ENCODE measurements around the gene ZNF217.
"Not testable (repeated sequence)": the region's sequence is repeated elsewhere in the genome, so short reads cannot be mapped to it uniquely, and the experiment has no call there.

The ZNF217 gene

DNA sequence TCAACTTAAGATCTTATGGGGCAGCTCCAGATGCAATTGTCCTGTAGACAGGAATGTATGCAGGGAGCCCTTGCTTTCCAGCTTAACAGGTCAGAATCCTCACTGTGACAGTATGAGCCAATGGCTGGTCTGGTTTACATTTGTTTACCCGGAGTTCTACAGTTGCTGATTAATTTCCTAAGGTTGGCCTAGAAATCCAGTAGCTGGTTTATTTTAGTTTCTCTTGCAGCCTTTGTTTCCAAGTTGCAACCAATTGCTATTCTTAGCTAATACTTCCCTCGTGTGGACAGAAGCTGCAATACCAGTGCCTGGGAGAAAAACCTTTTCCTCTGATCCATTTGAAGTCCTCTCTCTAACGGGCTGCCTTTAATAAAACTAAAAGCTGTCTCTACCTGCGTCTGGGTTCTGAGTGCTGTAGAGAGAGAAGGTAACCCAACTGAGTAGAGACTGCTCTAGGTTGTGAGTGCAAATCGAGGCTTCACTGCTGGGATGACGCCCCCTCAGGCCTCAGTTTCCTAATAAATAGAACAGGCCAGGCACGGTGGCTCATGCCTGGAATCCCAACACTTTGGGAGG is 45.9 kb downstream of the ZNF217 start:
- DNase-seq (ENCODE audit: extremely low spot score, insufficient read length, low read depth) (peak; percentile 17), FAIRE-seq (peak; percentile 39)

GRCh38 chr20:53539516-53539915 is 54.1 kb downstream of the ZNF217 start:
- no peak for DNase-seq (ENCODE audit: extremely low spot score, insufficient read length, low read depth)
- FAIRE-seq: no peak

GRCh38 chr20:53536382-53536781 is 57.3 kb downstream of the ZNF217 start:
- FAIRE-seq; DNase-seq (ENCODE audit: extremely low spot score, insufficient read length, low read depth): not testable (repeated sequence)

DNA sequence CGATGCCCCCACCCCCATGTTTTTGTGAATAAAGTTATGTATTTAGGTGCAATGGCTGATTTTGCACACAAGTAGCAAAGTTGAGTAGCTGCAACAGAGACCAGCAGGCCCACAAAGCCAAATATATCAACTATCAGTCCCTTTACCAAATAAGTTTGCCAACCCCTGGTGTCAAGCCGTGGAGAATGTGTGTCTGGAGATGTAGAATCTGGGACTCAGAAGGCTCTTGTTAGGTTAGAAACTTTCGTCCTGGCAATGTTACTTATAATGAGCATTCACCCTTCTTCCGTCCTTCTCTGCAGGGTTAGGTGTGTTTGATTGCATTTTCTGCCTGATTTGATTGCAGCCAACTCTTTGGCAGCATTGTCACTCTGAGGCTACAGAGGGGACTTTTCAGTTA is 57.8 kb downstream of the ZNF217 start:
- DNase-seq (ENCODE audit: extremely low spot score, insufficient read length, low read depth) (no peak), FAIRE-seq (no peak)

DNA sequence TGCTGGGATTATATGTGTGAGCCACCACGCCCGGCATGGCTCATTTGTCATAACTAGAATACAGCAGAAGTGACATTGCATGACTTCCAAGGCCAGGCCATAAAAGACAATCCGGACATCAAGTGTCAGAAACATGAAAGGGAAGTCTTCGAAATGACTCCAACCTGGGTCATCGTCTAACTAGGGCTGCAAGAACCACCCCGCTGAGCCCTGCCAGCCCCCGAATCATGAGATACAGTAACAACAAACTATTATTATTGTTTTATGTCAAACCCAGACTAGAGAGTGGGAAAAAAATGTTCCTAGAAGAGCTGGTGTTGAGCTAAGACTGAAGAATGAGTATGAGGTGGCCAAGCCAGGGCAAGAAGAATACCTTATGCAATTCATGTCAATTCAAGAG is 59.6 kb downstream of the ZNF217 start:
- FAIRE-seq: no peak

GRCh38 chr20:53533500-53533899 is 60.1 kb downstream of the ZNF217 start:
- DNase-seq (ENCODE audit: extremely low spot score, insufficient read length, low read depth) (no peak), FAIRE-seq (no peak)

More for the DNA sequence above, 59.6 kb downstream of the ZNF217 start:
- DNase-seq (ENCODE audit: extremely low spot score, insufficient read length, low read depth): no peak

DNA sequence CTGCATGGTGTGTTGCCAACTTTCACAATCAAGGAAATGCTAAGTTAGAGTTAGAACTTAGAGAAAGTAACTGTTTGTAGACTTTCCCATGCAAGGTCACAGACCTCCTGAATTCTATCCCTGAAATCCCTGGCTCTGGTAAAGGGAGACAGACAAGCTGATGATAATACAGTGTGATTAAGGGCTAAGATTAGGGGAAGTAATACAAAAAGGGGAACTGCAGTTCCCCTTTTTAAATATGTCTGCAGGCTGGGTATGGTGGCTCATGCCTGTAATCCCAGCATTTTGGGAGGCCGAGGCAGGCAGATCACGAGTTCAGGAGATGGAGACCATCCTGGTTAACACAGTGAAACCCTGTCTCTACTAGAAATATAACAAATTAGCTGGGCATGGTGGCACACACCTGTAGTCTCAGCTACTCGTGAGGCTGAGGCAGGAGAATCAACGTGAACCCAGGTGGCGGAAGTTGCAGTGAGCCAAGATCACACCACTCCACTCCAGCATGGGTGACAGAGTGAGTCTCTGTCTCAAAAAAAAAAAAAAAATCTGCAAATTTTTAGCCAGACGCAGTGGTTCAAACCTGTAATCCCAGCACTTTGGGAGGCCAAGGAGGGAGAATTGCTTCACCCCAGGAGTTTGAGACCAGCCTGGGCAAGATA is 60.9 kb downstream of the ZNF217 start:
- DNase-seq (ENCODE audit: extremely low spot score, insufficient read length, low read depth); FAIRE-seq: not testable (repeated sequence)

DNA sequence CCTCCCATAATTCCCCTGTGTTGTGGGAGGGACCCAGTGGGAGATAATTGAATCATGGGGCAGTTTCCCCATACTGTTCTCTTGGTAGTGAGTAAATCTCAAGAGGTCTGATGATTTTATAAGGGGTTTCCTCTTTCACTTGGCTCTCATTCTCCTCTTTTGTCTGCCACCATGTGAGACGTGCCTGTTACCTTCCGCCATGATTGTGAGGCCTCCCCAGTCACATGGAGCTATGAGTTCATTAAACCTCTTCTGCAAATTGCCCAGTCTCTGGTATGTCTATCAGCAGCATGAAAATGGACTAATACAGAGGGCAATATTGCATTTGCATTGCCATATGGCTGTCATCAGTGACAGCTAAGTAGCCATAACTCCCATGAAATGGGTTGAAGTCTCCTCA is 63.2 kb downstream of the ZNF217 start:
- FAIRE-seq: no peak

DNA sequence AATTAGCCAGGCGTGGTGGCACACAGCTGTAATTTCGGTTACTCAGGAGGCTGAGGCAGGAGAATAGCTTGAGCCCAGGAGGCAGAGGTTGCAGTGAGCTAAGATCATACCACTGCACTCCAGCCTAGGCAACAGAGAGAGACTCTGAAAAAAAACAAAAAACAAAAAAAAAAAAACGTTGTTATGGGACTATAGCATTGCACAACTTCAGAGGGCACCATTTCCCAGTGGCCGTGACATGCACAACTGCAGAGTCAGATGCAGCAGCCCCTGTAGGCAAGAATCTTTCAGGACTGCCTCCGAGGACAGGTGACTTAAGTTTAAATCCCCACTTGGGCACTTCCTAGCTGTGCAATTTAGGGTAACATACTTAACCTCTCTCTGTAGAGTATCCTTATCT is 64.0 kb downstream of the ZNF217 start:
- no peak for FAIRE-seq
- no peak for DNase-seq (ENCODE audit: extremely low spot score, insufficient read length, low read depth)

More for the DNA sequence above, 63.2 kb downstream of the ZNF217 start:
- DNase-seq (ENCODE audit: extremely low spot score, insufficient read length, low read depth): no peak

- FAIRE-seq: no peak
- no peak for DNase-seq (ENCODE audit: extremely low spot score, insufficient read length, low read depth)
These were observed 66.4 kb downstream of the ZNF217 start for GRCh38 chr20:53527196-53527595.

DNA sequence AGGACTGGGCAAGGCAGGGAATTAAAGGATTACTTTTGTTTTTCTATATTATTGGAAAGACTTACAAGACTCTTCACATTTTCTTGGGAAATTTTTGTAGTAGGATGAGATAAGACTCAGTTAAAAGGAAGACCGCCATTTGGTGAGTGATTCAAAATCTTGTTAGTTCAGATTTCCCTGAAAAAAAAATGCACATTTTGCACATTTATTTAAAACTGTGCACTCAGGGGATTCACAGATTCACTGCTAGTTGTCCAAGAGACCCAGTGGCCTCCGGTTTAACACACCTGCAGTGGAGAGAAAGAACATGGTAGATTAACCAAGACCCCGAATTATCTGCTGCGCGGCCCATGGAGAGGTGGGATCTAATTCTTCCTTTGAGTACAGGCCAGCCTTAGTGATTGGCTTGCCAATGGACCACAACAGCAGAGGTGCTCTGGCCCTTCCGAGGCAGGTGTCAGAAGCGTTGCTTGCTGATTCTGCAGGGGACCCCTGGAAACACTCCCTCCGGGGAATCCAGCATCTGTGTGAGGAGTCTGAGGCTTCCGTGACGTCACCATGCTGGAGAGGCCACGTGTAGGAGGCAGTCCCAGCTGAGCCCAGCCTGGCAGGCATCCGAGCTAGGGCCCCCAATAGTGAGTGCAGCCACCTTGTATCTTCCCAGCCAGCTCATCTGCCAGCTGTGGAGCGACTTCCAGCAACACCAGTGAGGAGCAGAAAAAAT is 68.9 kb downstream of the ZNF217 start:
- DNase-seq (ENCODE audit: extremely low spot score, insufficient read length, low read depth): no peak
- FAIRE-seq: no peak

GRCh38 chr20:53523615-53524014 is 70.0 kb downstream of the ZNF217 start:
- DNase-seq (ENCODE audit: extremely low spot score, insufficient read length, low read depth); FAIRE-seq: not testable (repeated sequence)

- FAIRE-seq: no peak
- DNase-seq (ENCODE audit: extremely low spot score, insufficient read length, low read depth): no peak
These were observed 70.9 kb downstream of the ZNF217 start for GRCh38 chr20:53522696-53523095.

- DNase-seq (ENCODE audit: extremely low spot score, insufficient read length, low read depth) (no peak), FAIRE-seq (no peak)
These were observed 71.6 kb downstream of the ZNF217 start for GRCh38 chr20:53522026-53522425.

DNA sequence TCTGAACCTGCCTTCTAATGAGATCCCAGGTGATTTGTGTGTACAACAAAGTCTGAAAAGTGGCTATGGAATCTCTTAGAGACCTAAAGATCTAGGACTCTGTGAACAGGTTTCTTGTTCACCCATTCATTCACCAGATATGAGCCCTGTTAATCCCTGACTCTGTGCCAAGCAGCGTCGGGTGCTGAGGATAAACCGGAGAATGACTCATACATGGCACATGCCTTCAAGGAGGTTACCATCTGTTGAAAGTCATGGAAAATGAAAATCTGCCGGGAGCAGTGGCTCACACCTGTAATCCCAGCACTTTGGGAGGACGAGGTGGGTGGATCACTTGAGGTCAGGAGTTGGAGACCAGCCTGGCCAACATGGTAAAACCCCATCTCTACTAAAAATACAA is 72.2 kb downstream of the ZNF217 start:
- not testable (repeated sequence) for DNase-seq (ENCODE audit: extremely low spot score, insufficient read length, low read depth); FAIRE-seq

DNA sequence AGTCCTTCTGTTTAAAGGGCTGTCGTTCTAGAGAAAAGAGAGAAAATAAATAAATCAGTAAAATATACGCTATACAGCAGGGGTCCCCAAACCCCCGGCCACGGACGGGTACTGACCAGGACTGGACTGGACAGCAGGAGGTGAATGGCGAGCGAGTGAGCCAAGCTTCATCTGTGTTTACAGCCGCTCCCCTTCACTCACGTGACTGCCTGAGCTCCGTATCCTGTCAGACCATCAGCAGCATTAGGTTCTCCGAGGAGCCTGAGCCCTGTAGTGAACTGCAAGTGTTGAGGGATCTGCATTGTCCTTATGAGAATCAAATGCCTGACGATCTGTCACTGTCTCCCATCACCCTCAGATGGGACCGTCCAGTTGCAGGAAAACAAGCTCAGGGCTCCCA is 76.5 kb downstream of the ZNF217 start:
- DNase-seq (ENCODE audit: extremely low spot score, insufficient read length, low read depth): no peak
- no peak for FAIRE-seq
